WTC11 (cell line): ENCODE data around the gene JOSD2. TPM values are rescaled to one million over a fixed set of nuclear protein-coding genes. Genes with fewer than 3 reads are reported as not detected.

ENCODE experiments used
- ATAC-seq: fragments of 200-7000 bp; cut with Tn5 transposase; 2 replicates; pipeline ENCODE4 v1.10.0; 2021; ENCODE audit warnings: mild to moderate bottlenecking, moderate library complexity
- CTCF ChIA-PET: fragments of 300-600 bp; sonication (Branson Sonifier 250); formaldehyde crosslinking; loops from one replicate; lab custom pipeline; 2021; ENCODE audit warnings: antibody characterized with exemption; lab: Charles Lee
- POLR2A ChIA-PET: fragments of 350-600 bp; sonication (Branson Sonifier 250); formaldehyde crosslinking; loops from one replicate; lab custom pipeline; 2021; ENCODE audit warnings: antibody characterized with exemption; lab: Charles Lee
- DNase-seq: peaks from one replicate; pipeline ENCODE4 v3.0.0; 2021; ENCODE audit warnings: low spot score
- H3K27ac Mint-ChIP-seq: 2 replicates; pipeline ENCODE4 v1.8.0; 2021; ENCODE audit warnings: mixed read lengths
- H3K27me3 Mint-ChIP-seq: 2 replicates; pipeline ENCODE4 v1.8.0; 2021; ENCODE audit warnings: low read depth, mild to moderate bottlenecking, moderate library complexity, mixed read lengths
- H3K36me3 Mint-ChIP-seq: 2 replicates; pipeline ENCODE4 v1.8.0; 2021; ENCODE audit warnings: mixed read lengths
- H3K4me1 Mint-ChIP-seq: 2 replicates; pipeline ENCODE4 v1.8.0; 2022; ENCODE audit warnings: mixed read lengths
- H3K4me3 Mint-ChIP-seq: 2 replicates; pipeline ENCODE4 v1.8.0; 2021; ENCODE audit warnings: mild to moderate bottlenecking, moderate library complexity, mixed read lengths
- H3K9me3 Mint-ChIP-seq: 2 replicates; pipeline ENCODE4 v1.8.0; 2021; ENCODE audit warnings: mixed read lengths
- AR ChIP-seq: fragments of 250-450 bp; sonication (Bioruptor Pico); IDR thresholded peaks from 2 replicates; pipeline ENCODE4 v1.9.0; 2021; ENCODE audit warnings: mild to moderate bottlenecking
- ATF6 ChIP-seq: sonication (generic); formaldehyde crosslinking; IDR thresholded peaks from 2 replicates; pipeline ENCODE4 v1.8.1; 2023; ENCODE audit warnings: mild to moderate bottlenecking, missing genetic modification reagents
- E2F4 ChIP-seq: sonication (generic); formaldehyde crosslinking; IDR thresholded peaks from 2 replicates; pipeline ENCODE4 v1.8.1; 2022; ENCODE audit warnings: low read depth, mild to moderate bottlenecking, moderate library complexity, missing genetic modification reagents, borderline replicate concordance
- HMGXB4 ChIP-seq: sonication (generic); formaldehyde crosslinking; IDR thresholded peaks from 2 replicates; pipeline ENCODE4 v1.8.1; 2023; ENCODE audit warnings: mild to moderate bottlenecking, moderate library complexity, missing genetic modification reagents
- IRF2 ChIP-seq: sonication (generic); formaldehyde crosslinking; IDR thresholded peaks from 2 replicates; pipeline ENCODE4 v1.8.0; 2022; ENCODE audit warnings: low read depth, missing genetic modification reagents, borderline replicate concordance
- MAX ChIP-seq: sonication (generic); formaldehyde crosslinking; IDR thresholded peaks from 2 replicates; pipeline ENCODE4 v1.8.0; 2022; ENCODE audit warnings: mild to moderate bottlenecking, missing genetic modification reagents
- MXD4 ChIP-seq: fragments of 250-450 bp; sonication (Bioruptor Pico); IDR thresholded peaks from 2 replicates; pipeline ENCODE4 v1.8.0; 2021; ENCODE audit warnings: mild to moderate bottlenecking, moderate library complexity, borderline replicate concordance
- NFYB ChIP-seq: sonication (generic); formaldehyde crosslinking; conservative IDR thresholded peaks from 2 replicates; pipeline ENCODE4 v1.8.0; 2022; ENCODE audit warnings: low read depth, missing genetic modification reagents
- PRRX2 ChIP-seq: fragments of 250-450 bp; sonication (Bioruptor Pico); IDR thresholded peaks from 2 replicates; pipeline ENCODE4 v1.8.0; 2021; ENCODE audit warnings: mild to moderate bottlenecking
- SMAD4 ChIP-seq: sonication (generic); formaldehyde crosslinking; IDR thresholded peaks from 2 replicates; pipeline ENCODE4 v1.8.0; 2022; ENCODE audit warnings: mild to moderate bottlenecking, missing genetic modification reagents
- USF2 ChIP-seq: sonication (generic); formaldehyde crosslinking; IDR thresholded peaks from 2 replicates; pipeline ENCODE4 v1.8.1; 2023; ENCODE audit warnings: mild to moderate bottlenecking, missing genetic modification reagents, moderate library complexity
- ZBTB43 ChIP-seq: sonication (generic); formaldehyde crosslinking; IDR thresholded peaks from 2 replicates; pipeline ENCODE4 v1.8.1; 2023; ENCODE audit warnings: mild to moderate bottlenecking, missing genetic modification reagents
- ZNF219 ChIP-seq: sonication (generic); formaldehyde crosslinking; IDR thresholded peaks from 2 replicates; pipeline ENCODE4 v1.8.0; 2023; ENCODE audit warnings: missing genetic modification reagents, mild to moderate bottlenecking, borderline replicate concordance
- ZNF232 ChIP-seq: sonication (generic); formaldehyde crosslinking; IDR thresholded peaks from 2 replicates; pipeline ENCODE4 v1.8.0; 2022; ENCODE audit warnings: mild to moderate bottlenecking, missing genetic modification reagents
- ZNF281 ChIP-seq: sonication (generic); formaldehyde crosslinking; IDR thresholded peaks from 2 replicates; pipeline ENCODE4 v1.8.0; 2023; ENCODE audit warnings: mild to moderate bottlenecking, missing genetic modification reagents
- ZNF416 ChIP-seq: fragments of 250-450 bp; sonication (Bioruptor Pico); IDR thresholded peaks from 2 replicates; pipeline ENCODE4 v1.9.0; 2021; ENCODE audit warnings: mild to moderate bottlenecking, inconsistent platforms
- ZSCAN18 ChIP-seq: fragments of 250-450 bp; sonication (Bioruptor Pico); IDR thresholded peaks from 2 replicates; pipeline ENCODE4 v2.1.2; 2022; ENCODE audit warnings: mild to moderate bottlenecking, moderate library complexity
- total RNA-seq: library from RNA; stranded (reverse); gene quantifications from 3 replicates; pipeline ENCODE4 v1.2.3, GENCODE V29; 2021

JOSD2 gene
- total RNA-seq, 1 experiment from 2014 or later, result 4.0 TPM

- no peak for TF ChIP-seq ZBTB43 (CRISPR knock-in tag)
- TF ChIP-seq PRRX2 (CRISPR knock-in tag), result no peak
- TF ChIP-seq ATF6 (CRISPR knock-in tag), result no peak
- TF ChIP-seq SMAD4 (CRISPR knock-in tag), result no peak
These were observed 2.2 kb downstream of the JOSD2 start (continued) for GRCh38 chr19:50508843-50509190.

GRCh38 chr19:50507376-50507775 is 3.6 kb downstream of the JOSD2 start:
- ChIA-PET CTCF (no interaction called here), POLR2A (no interaction called here)
- H3K27me3 Mint-ChIP-seq, result peaks cover 33% of the 10 kb centered on the region
- H3K4me1 Mint-ChIP-seq, result peaks cover 9% of the 10 kb centered on the region; the same call in 1 of the 2 replicates
- no peak overlapping the region for H3K4me3 Mint-ChIP-seq
- ATAC-seq (no peak), DNase-seq (no peak)
- no peaks in the 10 kb centered on the region for H3K36me3 Mint-ChIP-seq
- H3K9me3 Mint-ChIP-seq, result no peaks in the 10 kb centered on the region
- no peak overlapping the region for H3K27ac Mint-ChIP-seq
- TF ChIP-seq ZNF281 (CRISPR knock-in tag), result no peak
- no peak for TF ChIP-seq ZSCAN18 (CRISPR knock-in tag)
- TF ChIP-seq E2F4, result no peak
- no peak for TF ChIP-seq ZNF416
- no peak for TF ChIP-seq MAX (CRISPR knock-in tag)
- no peak for TF ChIP-seq HMGXB4 (CRISPR knock-in tag)
- TF ChIP-seq ZNF219 (CRISPR knock-in tag), result no peak
- no peak for TF ChIP-seq USF2 (CRISPR knock-in tag)
- TF ChIP-seq ZNF232 (CRISPR knock-in tag), result no peak
- no peak for TF ChIP-seq NFYB (CRISPR knock-in tag)
- TF ChIP-seq IRF2 (CRISPR knock-in tag), result no peak
- no peak for TF ChIP-seq AR (CRISPR knock-in tag)
- no peak for TF ChIP-seq MXD4 (CRISPR knock-in tag)
